Glomerular visceral epithelial cell (primary cell): Measurements from ENCODE around the gene UXT.

ENCODE experiments used
- DNase-seq: peaks from one replicate; pipeline ENCODE4 v3.0.0-alpha.2; 2016; ENCODE audit errors: extremely low spot score

The UXT gene

GRCh38 chrX:47649271-47649670 lies 9.7 kb downstream of the UXT start:
- no peak for DNase-seq

- no peak for DNase-seq
Observed at GRCh38 chrX:47648376-47648775, 10.6 kb downstream of the UXT start.

GRCh38 chrX:47646636-47647035 lies 12.3 kb downstream of the UXT start:
- no peak for DNase-seq

GRCh38 chrX:47645530-47645929 lies 13.4 kb downstream of the UXT start:
- no peak for DNase-seq

- DNase-seq: no peak
Observed at GRCh38 chrX:47644557-47645091, 14.4 kb downstream of the UXT start.

GRCh38 chrX:47643926-47644325 lies 15.1 kb downstream of the UXT start:
- DNase-seq: peak; percentile 9

- DNase-seq: no peak
Observed at GRCh38 chrX:47638816-47639215, 20.2 kb downstream of the UXT start.

- no peak for DNase-seq
Observed at GRCh38 chrX:47637546-47638195, 21.3 kb downstream of the UXT start.

- no peak for DNase-seq
Observed at GRCh38 chrX:47634871-47635575, 24.0 kb downstream of the UXT start.

- no peak for DNase-seq
Observed at GRCh38 chrX:47633689-47634590, 25.0 kb downstream of the UXT start.

GRCh38 chrX:47632666-47633065 lies 26.3 kb downstream of the UXT start:
- no peak for DNase-seq

- no peak for DNase-seq
Observed at GRCh38 chrX:47631676-47632075, 27.3 kb downstream of the UXT start.

GRCh38 chrX:47629419-47630200 lies 29.4 kb downstream of the UXT start, which contains the start of gene CFP:
CFP (minus strand) TSS chrX:47629930; CDS start chrX:47629844, 86 bp downstream.
- no peak for DNase-seq

- no peak for DNase-seq
Observed at GRCh38 chrX:47628982-47629381, 30.0 kb downstream of the UXT start.

GRCh38 chrX:47625365-47625764 lies 33.6 kb downstream of the UXT start:
- DNase-seq: no peak

GRCh38 chrX:47623540-47624027 lies 35.4 kb downstream of the UXT start:
- DNase-seq: peak; percentile 68

- DNase-seq: no peak
Observed at GRCh38 chrX:47621851-47622250, 37.1 kb downstream of the UXT start.

- DNase-seq: no peak
Observed at GRCh38 chrX:47620303-47620685, 38.7 kb downstream of the UXT start.

GRCh38 chrX:47619486-47620302 lies 39.3 kb downstream of the UXT start, which contains the start of gene SYN1:
SYN1 (minus strand) TSS chrX:47619857; CDS start chrX:47619728, 129 bp downstream.
- DNase-seq: peak; percentile 74

- no peak for DNase-seq
Observed at GRCh38 chrX:47618923-47619485, 40.0 kb downstream of the UXT start.
